Stimulated activated CD4-positive, alpha-beta T cell treated with anti-CD3 and anti-CD28 coated beads, TNF-alpha, amount 100 ng/mL, for 4 hours (primary cell): ENCODE data around the gene DCAF10.
"Not testable (repeated sequence)": the region's sequence is repeated elsewhere in the genome, so short reads cannot be mapped to it uniquely, and the experiment has no call there.

Source experiments
- DNase-seq, 3 experiments: peaks; one replicate each; pipeline ENCODE4 v3.0.0-alpha.2; 2020; ENCODE audit warnings: low read depth in 3 of 3

DCAF10 gene, protein sequence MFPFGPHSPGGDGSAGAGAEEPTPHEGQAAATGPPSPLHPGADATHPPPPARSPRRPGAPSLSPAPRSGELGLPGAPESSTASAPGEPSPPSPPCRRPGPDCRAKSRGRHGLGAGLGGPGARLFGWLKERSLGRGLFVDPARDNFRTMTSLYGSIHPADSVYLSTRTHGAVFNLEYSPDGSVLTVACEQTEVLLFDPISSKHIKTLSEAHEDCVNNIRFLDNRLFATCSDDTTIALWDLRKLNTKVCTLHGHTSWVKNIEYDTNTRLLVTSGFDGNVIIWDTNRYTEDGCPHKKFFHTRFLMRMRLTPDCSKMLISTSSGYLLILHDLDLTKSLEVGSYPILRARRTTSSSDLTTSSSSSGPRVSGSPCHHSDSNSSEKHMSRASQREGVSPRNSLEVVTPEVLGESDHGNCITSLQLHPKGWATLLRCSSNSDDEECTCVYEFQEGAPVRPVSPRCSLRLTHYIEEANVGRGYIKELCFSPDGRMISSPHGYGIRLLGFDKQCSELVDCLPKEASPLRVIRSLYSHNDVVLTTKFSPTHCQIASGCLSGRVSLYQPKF

DNA sequence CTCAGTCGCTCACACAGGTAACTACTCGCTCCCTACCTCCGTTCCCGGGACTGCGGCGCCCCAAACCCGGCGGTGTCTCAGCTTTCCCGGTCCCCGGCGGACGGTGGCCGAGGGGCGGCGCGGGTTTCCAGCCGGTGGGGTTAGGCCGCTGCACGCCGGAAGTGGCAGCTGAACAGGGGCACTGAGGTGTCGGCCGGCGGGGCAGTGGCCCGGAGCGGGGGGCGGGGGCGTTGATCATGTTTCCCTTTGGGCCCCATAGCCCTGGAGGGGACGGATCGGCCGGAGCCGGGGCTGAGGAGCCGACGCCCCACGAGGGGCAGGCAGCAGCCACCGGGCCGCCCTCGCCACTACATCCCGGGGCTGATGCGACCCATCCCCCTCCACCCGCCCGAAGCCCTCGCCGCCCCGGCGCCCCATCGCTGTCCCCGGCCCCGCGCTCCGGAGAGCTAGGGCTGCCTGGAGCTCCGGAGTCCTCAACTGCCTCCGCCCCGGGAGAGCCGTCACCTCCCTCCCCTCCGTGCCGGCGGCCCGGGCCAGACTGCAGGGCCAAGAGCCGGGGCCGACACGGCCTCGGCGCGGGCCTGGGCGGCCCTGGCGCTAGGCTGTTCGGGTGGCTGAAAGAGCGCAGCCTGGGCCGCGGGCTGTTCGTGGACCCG is at the start of gene DCAF10:
TSS of gene DCAF10 (plus strand) at position 167 of the 656 bp plus-strand sequence. CDS start at position 237, 70 bp downstream.
- peak; percentile 79 to 94 (median 79) for DNase-seq

DNA sequence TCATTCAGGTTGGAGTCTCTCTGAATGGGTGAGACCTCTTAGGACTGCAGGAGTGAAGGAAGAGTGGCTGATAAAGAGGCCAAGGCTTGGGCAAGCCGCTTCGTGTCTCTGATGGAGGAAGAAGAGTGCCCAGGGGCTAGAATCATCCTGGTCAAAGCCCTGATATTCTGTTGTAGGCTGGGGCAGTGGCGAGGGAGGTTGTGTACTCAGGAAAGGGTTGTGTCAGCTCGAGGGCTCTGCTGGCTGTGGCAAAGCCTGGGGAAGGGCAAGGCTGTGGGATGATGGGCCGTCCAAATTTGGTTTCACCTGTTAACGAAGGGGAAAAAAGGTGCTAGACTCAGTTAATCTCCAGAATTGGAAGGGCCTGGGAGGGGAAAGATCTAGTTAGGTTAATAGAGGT is 49.4 kb upstream of the DCAF10 start:
- no peak for DNase-seq

DNA sequence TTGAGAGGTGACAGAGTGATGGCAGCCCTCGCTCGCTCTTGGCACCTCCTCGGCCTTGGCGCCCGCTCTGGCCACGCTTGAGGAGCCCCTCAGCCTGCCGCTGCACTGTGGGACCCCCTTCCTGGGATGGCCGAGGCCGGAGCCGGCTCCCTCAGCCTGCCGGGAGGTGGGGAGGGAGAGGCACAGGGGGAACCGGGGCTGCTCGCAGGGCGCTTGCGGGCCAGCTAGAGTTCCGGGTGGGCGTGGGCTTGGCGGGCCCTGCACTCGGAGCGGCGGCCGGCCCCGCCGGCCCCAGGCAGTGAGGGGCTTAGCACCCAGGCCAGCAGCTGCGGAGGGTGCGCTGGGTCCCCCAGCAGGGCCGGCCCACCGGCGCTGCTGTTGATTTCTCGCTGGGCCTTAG is 48.9 kb upstream of the DCAF10 start:
- DNase-seq: not testable (repeated sequence)

DNA sequence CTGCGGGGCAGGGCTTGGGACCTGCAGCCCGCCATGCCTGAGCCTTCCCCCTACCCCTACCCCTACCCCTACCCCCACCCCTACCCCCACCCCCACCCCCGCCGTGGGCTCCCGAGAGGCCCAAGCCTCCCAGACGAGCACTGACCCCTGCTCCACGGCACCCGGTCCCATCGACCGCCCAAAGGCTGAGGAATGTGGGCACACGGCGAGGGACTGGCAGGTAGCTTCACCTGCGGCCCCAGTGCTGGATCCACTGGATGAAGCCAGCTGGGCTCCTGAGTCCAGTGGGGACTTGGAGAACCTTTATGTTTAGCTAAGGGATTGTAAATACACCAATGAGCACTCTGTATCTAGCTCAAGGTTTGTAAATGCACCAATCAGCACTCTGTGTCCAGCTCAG is 48.5 kb upstream of the DCAF10 start:
- DNase-seq: not testable (repeated sequence)

DNA sequence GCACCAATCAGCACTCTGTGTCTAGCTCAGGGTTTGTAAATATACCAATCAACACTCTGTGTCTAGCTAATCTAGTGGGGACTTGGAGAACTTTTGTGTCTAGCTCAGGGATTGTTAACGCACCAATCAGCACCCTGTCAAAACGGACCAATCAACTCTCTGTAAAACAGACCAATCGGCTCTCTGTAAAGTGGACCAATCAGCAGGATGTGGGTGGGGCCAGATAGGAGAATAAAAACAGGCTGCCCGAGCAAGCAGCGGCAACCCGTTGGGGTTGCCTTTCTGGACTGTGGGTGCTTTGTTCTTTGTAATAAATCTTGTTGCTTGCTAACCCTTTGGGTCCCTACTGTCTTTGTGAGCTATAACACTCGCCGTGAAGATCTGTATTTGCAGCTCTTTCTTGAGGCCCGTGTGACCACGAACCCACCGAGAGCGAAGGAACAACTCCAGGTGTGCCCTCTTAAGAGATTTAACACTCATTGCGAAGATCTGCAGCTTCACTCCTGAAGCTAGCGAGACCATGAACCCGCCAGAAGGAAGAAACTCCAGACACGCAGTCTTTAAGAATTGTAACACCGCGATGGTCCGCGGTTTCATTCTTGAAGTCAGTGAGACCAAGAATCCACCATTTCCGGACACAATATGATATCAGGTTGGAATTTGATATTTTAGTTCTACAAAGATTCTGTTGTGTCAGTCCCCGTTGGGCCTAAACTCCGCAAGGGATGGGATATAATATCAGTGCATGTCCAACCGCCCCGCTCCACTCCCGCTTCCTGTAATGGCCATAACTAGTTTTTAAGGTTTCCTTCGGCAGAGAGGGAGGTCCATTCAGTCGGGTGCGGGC is 47.7 kb upstream of the DCAF10 start:
- DNase-seq: no peak

DNA sequence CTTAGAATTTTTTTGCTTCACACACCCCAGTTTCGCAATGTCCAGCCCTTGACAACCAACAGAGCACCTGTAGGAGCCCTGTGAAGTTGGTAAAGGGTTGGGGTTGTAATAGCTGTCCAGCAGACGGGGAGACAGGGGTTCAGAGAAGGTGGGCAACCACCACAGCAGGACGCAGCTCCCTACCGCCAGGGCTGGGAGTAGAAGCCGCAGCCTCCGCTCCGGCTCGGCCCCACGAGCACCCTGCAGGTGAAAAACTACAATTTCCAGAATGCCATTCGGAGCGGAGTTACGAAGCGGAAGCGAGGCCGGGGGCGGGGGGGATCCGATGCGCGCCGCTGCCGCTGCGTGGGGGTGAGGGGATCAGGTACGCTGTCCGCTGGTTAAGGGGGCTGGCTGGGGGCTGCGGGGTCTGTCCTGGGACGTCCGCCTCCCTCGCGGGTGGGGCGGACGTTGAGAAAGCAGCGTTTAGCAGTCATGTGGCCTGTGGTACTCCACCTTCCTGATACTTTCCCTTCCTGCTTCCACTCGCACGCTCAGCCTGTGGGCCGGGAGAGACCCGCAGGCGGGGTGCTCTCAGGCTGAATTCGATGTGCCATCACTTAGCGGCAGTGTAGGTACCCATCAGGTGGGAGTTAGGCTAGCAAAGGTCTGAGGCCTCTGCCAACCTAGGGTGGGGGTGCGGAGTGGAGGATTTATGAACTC is 47.0 kb upstream of the DCAF10 start, which contains the start of gene TRMT10B:
TSS of gene TRMT10B (plus strand) at position 317 of the 702 bp plus-strand sequence. CDS start 8,127 bp downstream, outside the sequence.
- DNase-seq: peak; percentile 52 to 65 (median 63)

DNA sequence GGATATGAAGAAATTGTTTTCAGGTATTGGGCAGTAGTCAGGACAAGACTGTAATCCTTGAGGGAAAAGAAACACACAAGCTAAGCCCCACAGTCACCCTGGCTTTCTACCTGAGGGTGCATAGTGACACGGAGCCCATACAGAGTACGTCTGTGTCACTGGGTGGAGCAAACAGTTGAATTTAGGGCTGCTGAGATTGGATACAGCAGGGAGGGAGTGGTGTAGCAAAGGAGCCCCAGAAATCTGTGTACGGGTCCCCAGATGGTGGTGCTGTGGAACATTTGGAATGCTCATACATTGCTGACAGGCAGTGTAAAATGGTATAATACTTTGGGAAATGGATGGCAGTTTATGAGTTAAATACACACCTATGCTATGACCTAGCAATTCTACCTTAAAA is 41.9 kb upstream of the DCAF10 start:
- DNase-seq: no peak

DNA sequence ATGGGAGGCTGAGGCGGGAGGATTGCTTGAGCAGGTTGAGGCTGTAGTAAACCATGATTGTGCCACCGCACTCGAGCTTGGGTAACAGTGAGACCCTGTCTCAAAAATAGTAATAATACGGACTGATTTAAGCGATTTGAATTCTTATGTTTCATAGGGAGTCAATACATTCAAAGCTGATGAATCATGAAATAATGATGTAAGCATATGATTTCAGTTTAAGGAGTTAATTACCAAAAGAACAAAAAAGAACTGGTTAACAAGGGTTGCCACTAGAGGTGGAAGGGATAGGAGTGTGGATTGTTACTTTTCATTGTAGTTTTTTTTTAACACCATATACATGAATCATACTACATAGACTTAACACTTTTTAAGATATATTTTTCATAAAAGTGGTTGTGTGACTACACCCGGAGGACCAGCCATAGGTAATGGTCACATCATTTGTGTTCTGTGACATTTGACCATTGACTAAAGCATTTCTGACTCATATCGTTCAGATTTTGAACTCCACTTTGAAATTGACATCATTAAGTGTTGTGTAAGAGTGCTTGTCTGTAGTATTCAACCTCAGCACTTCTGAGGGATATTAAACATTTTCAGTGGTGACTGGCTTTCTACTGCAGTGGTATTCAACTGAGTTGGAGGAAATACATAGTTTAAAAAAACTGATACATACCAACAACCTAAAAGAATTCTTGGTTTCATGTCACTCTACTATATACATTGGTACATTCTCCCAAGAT is 40.0 kb upstream of the DCAF10 start:
- no peak for DNase-seq

DNA sequence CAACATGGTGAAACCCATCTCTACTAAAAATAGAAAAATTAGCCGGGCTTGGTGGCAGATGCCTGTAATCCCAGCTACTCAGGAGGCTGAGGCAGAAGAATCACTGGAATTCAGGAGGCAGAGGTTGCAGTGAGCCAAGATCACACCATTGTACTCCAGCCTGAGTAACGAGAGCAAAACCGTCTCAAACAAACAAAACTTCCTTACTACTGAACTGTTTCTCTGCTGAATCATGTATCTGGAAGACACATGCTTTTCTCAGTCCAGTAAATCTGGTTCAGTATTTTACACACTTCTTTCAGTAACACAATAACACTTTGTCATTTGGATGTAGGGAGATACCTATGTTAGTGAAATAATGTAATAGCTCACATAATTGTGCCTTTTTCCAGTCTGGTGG is 39.1 kb upstream of the DCAF10 start:
- DNase-seq: no peak

DNA sequence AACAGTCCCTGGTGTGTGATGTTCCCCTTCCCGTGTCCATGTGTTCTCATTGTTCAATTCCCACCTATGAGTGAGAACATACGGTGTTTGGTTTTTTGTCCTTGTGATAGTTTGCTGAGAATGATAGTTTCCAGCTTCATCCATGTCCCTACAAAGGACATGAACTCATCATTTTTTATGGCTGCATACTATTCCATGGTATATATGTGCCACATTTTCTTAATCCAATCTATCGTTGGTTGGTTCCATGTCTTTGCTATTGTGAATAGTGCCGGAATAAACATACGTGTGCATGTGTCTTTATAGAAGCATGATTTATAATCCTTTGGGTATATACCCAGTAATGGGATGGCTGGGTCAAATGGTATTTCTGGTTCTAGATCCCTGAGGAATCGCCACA is 35.3 kb upstream of the DCAF10 start:
- not testable (repeated sequence) for DNase-seq

DNA sequence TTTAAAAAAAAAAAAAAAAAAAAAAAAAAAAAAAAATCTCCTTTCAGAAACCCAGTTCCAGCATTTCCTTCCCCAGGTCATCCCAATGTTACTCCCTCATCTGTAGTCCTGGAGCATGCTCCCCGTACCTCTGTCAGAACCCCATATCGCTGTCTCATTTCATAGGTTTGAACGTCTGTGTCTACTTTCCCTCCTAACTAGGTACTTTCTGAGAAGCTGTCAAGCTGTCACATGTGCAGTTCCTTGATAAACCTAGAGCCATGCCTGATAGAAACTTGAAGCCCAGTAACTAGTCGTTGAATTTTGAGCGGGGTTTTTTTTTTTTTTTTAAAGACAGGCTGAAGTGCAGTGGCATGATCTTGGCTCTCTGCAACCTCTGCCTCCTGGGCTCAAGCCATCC is 31.3 kb upstream of the DCAF10 start:
- no peak for DNase-seq

DNA sequence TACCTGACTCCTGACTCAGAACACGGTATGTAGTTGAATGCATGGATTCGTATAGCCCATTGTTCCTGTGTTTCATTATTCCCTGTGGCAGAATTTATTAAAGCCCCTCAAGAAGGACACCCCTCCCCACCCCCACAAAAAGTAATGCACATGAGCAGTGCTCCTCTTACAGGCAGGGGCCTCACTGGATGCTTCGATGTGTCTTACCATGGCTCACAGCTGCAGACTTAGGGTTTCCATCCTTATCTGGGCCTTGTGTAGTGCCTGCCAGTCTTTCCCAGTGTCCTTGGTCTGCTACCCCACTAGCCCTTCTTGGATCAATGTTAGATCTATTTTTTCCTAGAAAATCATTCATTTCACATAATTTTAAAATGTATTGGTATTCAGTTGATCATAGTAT is 30.6 kb upstream of the DCAF10 start:
- DNase-seq: no peak

DNA sequence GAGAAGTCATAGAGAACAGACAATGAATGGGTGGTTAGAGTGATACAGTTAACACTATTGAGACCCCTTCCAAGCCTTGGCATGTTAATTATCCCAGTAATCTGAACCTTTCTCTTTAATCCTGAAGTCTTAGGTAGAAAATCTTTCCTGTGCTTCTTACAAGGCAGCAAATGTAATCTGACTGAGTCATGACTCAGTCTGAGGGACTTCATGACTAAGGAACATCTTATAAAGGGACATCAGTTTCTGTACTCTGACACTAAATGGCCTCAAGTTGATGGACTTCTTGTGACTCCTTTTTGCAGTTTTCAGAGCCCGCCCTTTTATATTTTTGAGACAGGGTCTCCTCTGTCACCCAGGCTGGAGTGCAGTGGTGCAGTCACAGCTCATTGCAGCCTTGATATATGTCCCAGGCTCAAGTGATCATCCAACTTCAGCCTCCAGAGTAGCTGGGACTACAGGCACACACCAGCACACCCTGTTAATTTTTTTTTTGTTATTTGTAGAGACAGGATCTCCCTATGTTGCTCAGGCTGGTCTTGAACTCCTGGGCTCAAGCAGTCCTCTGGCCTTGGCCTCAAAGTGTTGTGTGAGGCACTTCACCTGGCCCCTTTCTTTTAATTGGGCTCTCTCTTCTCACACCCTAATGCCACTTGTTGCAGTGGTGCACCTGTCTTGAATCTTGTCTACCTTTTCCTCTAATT is 25.2 kb upstream of the DCAF10 start:
- DNase-seq: no peak

DNA sequence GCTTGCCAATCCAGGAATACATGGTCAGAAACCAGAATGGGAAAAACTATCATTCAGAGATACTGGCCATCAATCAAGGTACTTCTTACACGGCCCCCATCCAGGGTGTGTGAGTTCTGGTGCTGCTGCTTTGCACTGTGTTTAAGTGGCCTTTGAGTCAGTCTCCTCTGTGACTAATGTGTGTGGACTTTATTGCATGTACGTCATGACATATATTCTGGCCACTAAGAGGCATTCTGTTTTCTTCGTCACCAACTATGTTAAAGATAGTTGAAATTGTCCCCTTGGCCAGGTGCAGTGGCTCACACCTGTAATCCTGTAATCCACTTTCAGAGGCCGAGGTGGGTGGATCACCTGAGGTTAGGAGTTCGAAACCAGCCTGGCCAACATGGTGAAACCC is 24.3 kb upstream of the DCAF10 start:
- no peak for DNase-seq

DNA sequence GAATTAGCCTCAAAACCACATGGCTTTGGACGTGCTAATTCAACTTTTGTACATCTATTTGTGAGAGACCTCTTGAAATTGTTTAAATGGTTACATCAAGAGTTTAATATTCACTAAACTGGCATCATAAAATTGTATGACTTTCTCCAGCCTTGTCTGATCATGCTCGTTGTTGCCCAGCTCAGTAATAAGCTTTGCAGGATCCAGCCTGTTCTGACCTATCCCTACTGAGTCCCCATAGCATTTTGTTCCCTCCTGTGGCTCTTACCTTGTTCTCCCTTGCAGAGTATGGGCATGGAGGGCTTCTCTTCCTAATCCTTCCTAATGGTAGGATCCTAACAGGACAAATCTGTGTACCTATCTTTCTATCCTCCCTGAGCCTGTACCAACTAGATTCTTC is 22.1 kb upstream of the DCAF10 start:
- no peak for DNase-seq

DNA sequence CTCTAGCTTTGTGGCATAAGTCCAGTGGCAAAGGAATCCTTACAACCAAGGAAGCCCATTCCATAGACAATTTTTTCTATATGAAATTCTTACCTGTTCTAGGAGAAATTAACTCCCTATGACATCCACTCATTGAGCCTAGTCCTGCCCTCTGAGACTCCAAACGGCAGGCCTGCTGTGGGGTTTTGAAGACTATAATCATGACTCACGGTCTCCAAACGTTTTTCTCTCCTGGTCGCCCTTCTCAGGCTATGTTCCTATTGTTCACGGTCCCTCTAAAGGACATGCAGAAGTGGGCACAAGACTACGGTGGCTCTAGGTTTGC is 16.3 kb upstream of the DCAF10 start:
- no peak for DNase-seq

DNA sequence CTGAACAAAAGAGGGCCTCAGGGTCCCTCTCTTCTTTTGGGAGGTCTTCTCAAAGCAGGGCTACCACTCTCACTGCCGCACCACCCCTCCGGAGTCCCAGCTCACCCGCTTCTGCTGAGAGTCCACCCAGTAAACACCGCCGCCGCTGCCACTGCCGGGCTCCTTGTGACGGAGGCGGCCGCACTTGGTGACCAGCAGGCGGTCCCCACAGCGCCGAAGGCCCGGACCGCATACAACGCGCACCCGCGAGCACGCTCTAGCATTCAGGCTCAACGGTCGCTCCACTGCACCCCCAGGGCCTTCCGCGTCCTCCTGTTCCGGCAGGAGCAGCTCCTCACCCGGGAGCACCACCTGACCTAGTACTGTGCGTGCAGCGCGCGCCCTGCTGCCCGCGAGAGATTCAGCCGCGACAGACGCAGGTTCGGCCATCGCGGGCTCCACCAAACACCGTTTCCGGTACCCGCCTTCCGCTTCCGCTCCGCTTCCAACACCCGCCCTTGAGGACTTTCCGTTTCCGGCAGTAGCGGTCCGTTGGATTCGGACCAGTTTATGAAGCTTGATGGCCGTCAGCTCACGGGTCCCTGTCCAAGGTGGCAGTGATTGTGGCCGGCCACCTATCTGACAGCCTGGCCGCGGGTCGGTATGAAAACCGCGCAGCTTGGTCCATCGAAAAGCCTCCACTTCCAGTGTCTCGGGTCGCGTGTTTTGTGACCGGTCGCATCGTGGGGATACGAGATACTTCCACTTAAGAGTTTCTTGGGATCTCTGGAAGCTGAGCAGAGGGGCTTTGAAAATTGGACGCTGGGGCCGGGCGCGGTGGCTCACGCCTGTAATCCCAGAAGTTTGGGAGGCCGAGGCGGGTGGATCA is 15.7 kb upstream of the DCAF10 start, which contains the start of gene EXOSC3:
TSS of gene EXOSC3 (minus strand) at position 449 of the 868 bp plus-strand sequence. CDS start at position 429, 20 bp downstream.
- peak; percentile 66 to 71 (median 67) for DNase-seq

DNA sequence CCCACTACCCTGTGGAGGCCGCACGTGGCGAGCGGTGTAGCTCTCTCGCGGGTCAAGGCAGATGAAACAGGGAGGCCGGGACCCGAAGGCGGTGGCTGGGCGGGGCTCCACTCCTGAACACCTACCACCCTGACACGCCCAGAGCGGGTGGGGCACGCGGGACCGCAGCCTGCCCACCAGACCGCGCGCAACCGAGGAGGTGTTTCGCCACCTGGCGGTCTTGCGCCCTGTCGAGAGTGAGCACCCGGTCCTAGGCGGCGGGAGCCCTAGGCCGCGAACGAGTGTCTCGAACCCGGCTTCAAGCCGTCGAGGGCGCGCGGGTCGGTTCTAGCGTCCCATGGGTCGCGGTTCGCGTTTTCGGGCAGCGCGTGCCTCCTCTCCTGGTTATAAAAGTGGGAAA is 13.5 kb upstream of the DCAF10 start:
- no peak for DNase-seq

DNA sequence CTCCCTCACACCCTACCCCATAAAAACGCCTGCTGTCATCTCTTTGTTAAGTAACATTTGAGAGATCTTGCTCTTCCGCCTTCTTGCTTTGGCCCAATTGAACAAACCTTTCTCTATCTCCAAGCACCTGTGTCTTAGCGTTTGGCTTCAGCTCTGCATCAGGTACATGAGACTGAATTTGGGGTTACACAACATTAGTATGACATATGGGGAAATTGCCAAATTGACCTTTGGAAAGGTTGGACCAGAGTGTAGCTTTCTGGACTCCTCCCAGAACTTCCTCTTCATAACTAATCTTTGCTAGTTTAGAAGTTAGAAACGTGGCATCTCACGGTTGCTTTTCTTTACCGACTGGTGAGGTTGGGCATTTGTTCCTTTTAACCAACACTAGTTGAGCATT is 12.3 kb upstream of the DCAF10 start:
- no peak for DNase-seq
